Neuronal stem cell (in vitro differentiated cells): ENCODE measurements around the gene CLK3.

ENCODE experiments used
- DNase-seq: peaks from one replicate; pipeline ENCODE4 v3.0.0-alpha.2; 2013; ENCODE audit warnings: low spot score
- H2AFZ ChIP-seq: one replicate; pipeline ENCODE4 v1.6.1; 2013; ENCODE audit warnings: mild to moderate bottlenecking, low read length, inconsistent platforms
- H2AK5ac ChIP-seq: 2 replicates; pipeline ENCODE4 v1.6.1; 2013; ENCODE audit warnings: low read depth, mild to moderate bottlenecking, inconsistent platforms, low read length, moderate library complexity, mixed read lengths
- H2BK120ac ChIP-seq: 2 replicates; pipeline ENCODE4 v1.6.1; 2013; ENCODE audit warnings: low read depth, mild to moderate bottlenecking, inconsistent platforms, low read length, moderate library complexity, mixed read lengths
- H2BK12ac ChIP-seq: one replicate; pipeline ENCODE4 v1.6.1; 2013; ENCODE audit warnings: low read length, inconsistent platforms
- H2BK15ac ChIP-seq: 2 replicates; pipeline ENCODE4 v1.6.1; 2013; ENCODE audit warnings: mild to moderate bottlenecking, low read length, inconsistent platforms, mixed read lengths
- H2BK5ac ChIP-seq: one replicate; pipeline ENCODE4 v1.6.1; 2013; ENCODE audit warnings: inconsistent platforms, mild to moderate bottlenecking, low read length, moderate library complexity
- H3K14ac ChIP-seq: one replicate; pipeline ENCODE4 v1.6.1; 2013; ENCODE audit warnings: low read length, inconsistent platforms
- H3K18ac ChIP-seq: 2 replicates; pipeline ENCODE4 v1.6.1; 2013; ENCODE audit warnings: low read length, inconsistent platforms
- H3K23ac ChIP-seq: 2 replicates; pipeline ENCODE4 v1.6.1; 2013; ENCODE audit warnings: low read depth, mild to moderate bottlenecking, mixed read lengths, low read length, inconsistent platforms; ENCODE audit not compliant: poor library complexity
- H3K27ac ChIP-seq: replicated peaks from 3 replicates; pipeline ENCODE4 v1.5.1; 2013; ENCODE audit warnings: low read length, inconsistent platforms
- H3K27me3 ChIP-seq, 3 experiments: 2 replicates each; pipeline ENCODE4 v1.6.1; 2013; ENCODE audit warnings: low read length in 3 of 3, mild to moderate bottlenecking in 2 of 3, inconsistent platforms in 1 of 3, low read depth in 1 of 3, mixed read lengths in 1 of 3, moderate library complexity in 1 of 3; ENCODE audit not compliant: control insufficient read depth in 3 of 3, insufficient read depth in 3 of 3
- H3K36me3 ChIP-seq, 2 donors: replicated peaks in 1 of 2; 2 replicates each; pipeline ENCODE4 v1.6.1; 2013; ENCODE audit warnings: low read length in 2 of 2; ENCODE audit not compliant: control insufficient read depth in 2 of 2, insufficient read depth in 2 of 2
- H3K4ac ChIP-seq: 2 replicates; pipeline ENCODE4 v1.6.1; 2013; ENCODE audit warnings: inconsistent platforms, mild to moderate bottlenecking, low read length, moderate library complexity
- H3K4me1 ChIP-seq, 2 donors: 1 replicate in 1 of 2; 2 replicates in 1 of 2; pipeline ENCODE4 v1.6.1; 2013; ENCODE audit warnings: low read length in 2 of 2, low read depth in 1 of 2; ENCODE audit not compliant: control insufficient read depth in 2 of 2, insufficient read depth in 1 of 2
- H3K4me2 ChIP-seq: one replicate; pipeline ENCODE4 v1.6.1; 2013; ENCODE audit warnings: mild to moderate bottlenecking, low read length, inconsistent platforms; ENCODE audit not compliant: insufficient read depth, poor library complexity, severe bottlenecking
- H3K4me3 ChIP-seq, 2 donors: 2 replicates each; pipeline ENCODE4 v1.5.1; 2013; ENCODE audit warnings: low read length in 2 of 2, mild to moderate bottlenecking in 2 of 2, inconsistent platforms in 1 of 2, moderate library complexity in 1 of 2
- H3K79me1 ChIP-seq: one replicate; pipeline ENCODE4 v1.6.1; 2013; ENCODE audit warnings: low read depth, mild to moderate bottlenecking, inconsistent platforms, low read length, moderate library complexity
- H3K9ac ChIP-seq: one replicate; pipeline ENCODE4 v1.6.1; 2013; ENCODE audit warnings: mild to moderate bottlenecking, low read depth, low read length, inconsistent platforms; ENCODE audit not compliant: poor library complexity
- H3K9me3 ChIP-seq, 2 donors: replicated peaks in 1 of 2; 2 replicates each; pipeline versions ENCODE3 to v1.6.1; 2013; ENCODE audit warnings: low read length in 2 of 2, mild to moderate bottlenecking in 2 of 2, inconsistent platforms in 1 of 2, low read depth in 1 of 2, mixed read lengths in 1 of 2, moderate library complexity in 1 of 2; ENCODE audit not compliant: control insufficient read depth in 2 of 2, insufficient read depth in 1 of 2
- H4K8ac ChIP-seq: one replicate; pipeline ENCODE4 v1.6.1; 2013; ENCODE audit warnings: low read depth, mild to moderate bottlenecking, inconsistent platforms, low read length, moderate library complexity
- H4K91ac ChIP-seq: one replicate; pipeline ENCODE4 v1.6.1; 2013; ENCODE audit warnings: low read length, low read depth, mild to moderate bottlenecking, inconsistent platforms; ENCODE audit not compliant: poor library complexity
- WGBS, 2 donors: extraction: QIAGEN DNeasy Blood & Tissue Kit; methylation state at CpG; one replicate each; pipeline ENCODE4 v1.1.7; 2013; ENCODE audit warnings: missing lambda C conversion rate in 2 of 2, mixed read lengths in 1 of 2; ENCODE audit not compliant: insufficient read length in 2 of 2, insufficient replicate concordance in 1 of 2; ENCODE audit errors: extremely low coverage in 2 of 2; 5-methylcytosine and 5-hydroxymethylcytosine counted together

Gene CLK3

DNA sequence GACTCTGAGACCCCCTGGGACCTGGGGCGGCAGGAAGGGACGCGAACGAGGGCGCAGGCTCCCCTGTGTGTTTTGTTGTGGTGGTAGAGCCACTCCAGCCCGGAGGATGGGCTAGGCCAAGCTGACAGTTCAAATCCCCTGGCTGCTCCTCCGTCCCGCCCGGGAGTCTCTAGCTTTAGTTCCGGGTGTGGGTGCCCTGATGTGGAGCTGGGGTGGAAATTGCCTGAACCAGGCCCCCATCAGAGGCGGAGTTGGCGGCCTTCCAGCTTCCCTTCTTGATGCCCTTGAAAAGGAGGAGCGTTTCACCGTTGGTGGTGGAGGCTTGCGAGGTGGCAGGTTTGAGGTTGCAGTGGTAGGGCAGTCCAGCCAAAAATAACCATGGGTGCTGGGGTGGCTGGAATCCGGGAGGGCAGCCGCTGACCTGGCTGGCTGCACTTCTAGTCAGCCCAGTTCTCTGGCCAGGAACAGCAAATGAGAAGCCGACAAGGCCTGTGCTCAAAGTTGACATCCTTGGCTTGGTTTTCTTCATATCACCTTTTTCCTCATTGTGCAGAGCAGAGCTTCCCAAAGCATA is 817 bp downstream of the CLK3 start:
- Histone ChIP-seq H2BK5ac (peak overlapping the region; percentile 42), H3K79me1 (peaks cover 24% of the 10 kb centered on the region), H2AK5ac (peak overlapping the region; percentile 41), H3K14ac (no peak overlapping the region), H3K9ac (peak overlapping the region; percentile 93), H3K9me3 (no peaks in the 10 kb centered on the region), H2BK12ac (no peak overlapping the region), H2BK15ac (no peak overlapping the region), H3K36me3 (peaks cover 24 to 37% of the 10 kb centered on the region in 2 donors), H3K4me2 (peak overlapping the region; percentile 90), H3K27me3 (peaks cover 0 to 3% (median 0%) of the 10 kb centered on the region in 3 experiments), H3K18ac (peak overlapping the region; percentile 40), H3K4me1 (peaks cover 6 to 9% of the 10 kb centered on the region in 2 donors), H3K27ac (no peak overlapping the region), H2BK120ac (peak overlapping the region; percentile 56), H2AFZ (peak overlapping the region; percentile 94), H3K4me3 (peak overlapping the region; percentile 81 to 92), H4K91ac (no peak overlapping the region), H4K8ac (no peak overlapping the region), H3K23ac (peak overlapping the region; percentile 83), H3K4ac (peak overlapping the region; percentile 71)
- no CpG with 5 or more reads among the region's 18 CpGs for WGBS, 2 donors
- DNase-seq = no peak

DNA sequence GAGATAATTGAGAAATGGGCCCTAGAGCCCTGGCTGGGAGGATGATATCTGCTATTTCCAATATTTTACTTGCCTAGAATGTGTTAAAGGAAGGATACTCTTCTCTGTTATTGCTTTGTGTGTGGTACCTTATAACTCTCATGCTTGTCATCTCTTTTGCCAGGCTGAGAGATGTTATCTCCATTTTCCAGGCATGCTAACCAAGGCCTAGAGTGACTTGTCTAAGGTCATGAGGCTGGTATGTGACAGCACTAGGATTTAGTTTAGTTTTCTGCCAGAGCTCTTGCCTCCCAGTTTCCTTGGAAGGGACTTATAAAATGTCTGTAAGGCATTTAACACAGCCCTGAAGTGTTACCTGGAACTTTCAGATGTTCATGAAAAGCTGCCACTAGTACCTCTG is 1.4 kb downstream of the CLK3 start:
- Histone ChIP-seq H3K4me3 (peak overlapping the region in 1 of 2 donors; percentile 81), H4K8ac (no peak overlapping the region), H2AFZ (no peak overlapping the region), H3K27me3 (peaks cover 0 to 3% (median 0%) of the 10 kb centered on the region in 3 experiments), H3K27ac (no peak overlapping the region), H3K23ac (no peak overlapping the region), H2BK120ac (no peak overlapping the region), H3K79me1 (peaks cover 26% of the 10 kb centered on the region), H3K4ac (no peak overlapping the region), H3K4me1 (peaks cover 6 to 9% of the 10 kb centered on the region in 2 donors), H3K9me3 (no peaks in the 10 kb centered on the region), H3K18ac (no peak overlapping the region), H4K91ac (no peak overlapping the region), H2BK5ac (no peak overlapping the region), H3K14ac (no peak overlapping the region), H3K4me2 (no peak overlapping the region), H2BK15ac (no peak overlapping the region), H2AK5ac (no peak overlapping the region), H3K9ac (no peak overlapping the region), H2BK12ac (no peak overlapping the region), H3K36me3 (peaks cover 29 to 42% of the 10 kb centered on the region in 2 donors)
- no peak for DNase-seq

DNA sequence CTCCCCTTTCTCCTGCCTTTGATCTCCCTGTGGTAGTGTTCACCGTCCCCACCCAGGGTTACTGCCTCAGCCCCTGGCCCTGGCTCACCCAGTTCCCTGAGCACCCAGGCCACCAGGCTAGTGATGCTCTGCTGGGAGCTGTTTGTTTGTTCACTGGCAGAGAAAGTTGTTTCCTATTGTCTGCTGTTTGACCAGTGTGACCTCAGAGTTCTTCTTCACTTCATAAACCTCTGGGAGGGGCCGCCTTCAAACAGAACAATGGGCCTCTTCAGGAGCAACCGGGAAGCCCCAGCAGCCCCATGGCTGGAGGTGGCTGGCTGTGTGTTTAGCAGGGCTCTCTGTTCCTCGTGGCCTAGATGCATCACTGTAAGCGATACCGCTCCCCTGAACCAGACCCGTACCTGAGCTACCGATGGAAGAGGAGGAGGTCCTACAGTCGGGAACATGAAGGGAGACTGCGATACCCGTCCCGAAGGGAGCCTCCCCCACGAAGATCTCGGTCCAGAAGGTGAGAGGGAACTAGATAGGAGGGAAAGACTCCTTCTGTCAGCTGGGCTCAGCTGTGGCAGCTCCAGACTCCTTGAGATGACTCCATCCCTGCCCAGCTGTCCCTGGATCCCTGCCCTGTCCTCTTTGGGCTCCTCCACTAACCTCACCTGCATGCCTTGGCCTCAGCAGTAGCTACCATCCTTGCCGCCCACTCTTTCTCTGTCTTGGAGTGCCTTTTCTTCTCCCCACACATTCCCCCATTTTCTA is 3.4 kb downstream of the CLK3 start:
- no peak overlapping the region for H2AK5ac ChIP-seq
- H3K14ac ChIP-seq = no peak overlapping the region
- H3K9ac ChIP-seq = no peak overlapping the region
- no peak overlapping the region for H3K18ac ChIP-seq
- H3K4me2 ChIP-seq = no peak overlapping the region
- no peak overlapping the region for H2BK5ac ChIP-seq
- no peaks in the 10 kb centered on the region for H3K27me3 ChIP-seq
- H3K79me1 ChIP-seq = peaks cover 31% of the 10 kb centered on the region
- H2BK15ac ChIP-seq = no peak overlapping the region
- H3K27ac ChIP-seq = no peak overlapping the region
- no CpG with 5 or more reads among the region's 15 CpGs for WGBS, 2 donors
- H2AFZ ChIP-seq = no peak overlapping the region
- H3K23ac ChIP-seq = no peak overlapping the region
- no peak overlapping the region for H3K4me3 ChIP-seq
- peaks cover 49 to 62% of the 10 kb centered on the region in 2 donors for H3K36me3 ChIP-seq
- H2BK12ac ChIP-seq = no peak overlapping the region
- H2BK120ac ChIP-seq = no peak overlapping the region
- peaks cover 6 to 9% of the 10 kb centered on the region in 2 donors for H3K4me1 ChIP-seq
- no peak overlapping the region for H3K4ac ChIP-seq
- no peak for DNase-seq
- H4K91ac ChIP-seq = no peak overlapping the region
- H4K8ac ChIP-seq = no peak overlapping the region
- H3K9me3 ChIP-seq = no peaks in the 10 kb centered on the region

DNA sequence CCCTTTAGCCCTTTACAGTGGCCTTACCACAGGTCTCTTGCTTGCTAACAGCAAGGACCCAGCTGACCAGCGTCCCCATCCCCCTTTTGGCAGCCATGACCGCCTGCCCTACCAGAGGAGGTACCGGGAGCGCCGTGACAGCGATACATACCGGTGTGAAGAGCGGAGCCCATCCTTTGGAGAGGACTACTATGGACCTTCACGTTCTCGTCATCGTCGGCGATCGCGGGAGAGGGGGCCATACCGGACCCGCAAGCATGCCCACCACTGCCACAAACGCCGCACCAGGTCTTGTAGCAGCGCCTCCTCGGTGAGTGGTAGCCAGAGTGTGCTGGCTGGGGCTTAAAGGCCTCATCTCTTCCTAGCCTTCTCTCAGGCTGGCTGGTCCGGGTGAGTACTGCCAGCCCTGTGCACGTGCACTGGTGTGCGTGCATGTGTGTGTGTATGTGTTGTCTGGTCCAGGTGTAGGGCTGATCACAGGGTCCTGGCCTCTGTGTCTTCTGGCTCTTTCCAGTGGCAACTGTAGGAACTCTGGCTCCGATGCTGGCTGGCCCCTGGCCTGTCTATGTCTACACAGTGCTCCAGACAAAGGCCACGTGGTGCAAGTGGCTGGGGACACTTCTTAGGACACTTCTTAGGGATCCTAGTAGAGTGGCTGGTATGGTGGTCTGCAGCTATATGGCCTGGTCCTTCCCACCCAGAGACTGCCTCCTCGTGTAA is 4.4 kb downstream of the CLK3 start:
- Histone ChIP-seq H4K8ac (no peak overlapping the region), H2BK120ac (no peak overlapping the region), H3K4me1 (peaks cover 6 to 9% of the 10 kb centered on the region in 2 donors), H3K79me1 (peaks cover 31% of the 10 kb centered on the region), H3K9me3 (no peaks in the 10 kb centered on the region), H2AK5ac (no peak overlapping the region), H3K27ac (no peak overlapping the region), H2BK12ac (no peak overlapping the region), H3K4me2 (no peak overlapping the region), H3K23ac (no peak overlapping the region), H3K36me3 (peaks cover 59 to 73% of the 10 kb centered on the region in 2 donors), H2BK5ac (no peak overlapping the region), H3K14ac (no peak overlapping the region), H3K4ac (no peak overlapping the region), H2BK15ac (no peak overlapping the region), H2AFZ (no peak overlapping the region), H3K27me3 (no peaks in the 10 kb centered on the region), H3K9ac (peak overlapping the region; percentile 55), H4K91ac (peak overlapping the region; percentile 34), H3K4me3 (peak overlapping the region in 1 of 2 donors; percentile 32), H3K18ac (no peak overlapping the region)
- DNase-seq = no peak
- no CpG with 5 or more reads among the region's 27 CpGs for WGBS, 2 donors
